Heart left ventricle (tissue), 13 donors: Measurements from ENCODE around the gene CCDC18.

Experiments
- POLR2A ChIP-seq, 2 donors: fragments of 450-650 bp; IDR thresholded peaks; one replicate each; pipeline ENCODE4 v1.6.1; 2017; ENCODE audit warnings: antibody characterized with exemption in 2 of 2, mild to moderate bottlenecking in 2 of 2, moderate library complexity in 2 of 2
- TF ChIP-seq, protein P1 (sequence below), 12 donors: fragments of 200-600 bp; sonication (generic) in 4 of 12; IDR thresholded peaks; one replicate each; pipeline versions ENCODE4 v1.5.0 to v1.8.0; 2018 to 2022; ENCODE audit warnings: antibody characterized with exemption in 12 of 12, mild to moderate bottlenecking in 5 of 12
- donor health status: ischemic (EF 13 %, LVEDD 7.1; RV severe dilation, severe dysfunction).
- donor health status: DM: no; HTN: yes; CAD: no.
- donor health status: DM: no; HTN: no; CAD: no.
- donor health status: ischemic (EF 25% LVEDD 6.9; RV normal size, moderate dysfunction).
- donor health status: ischemic (EF 25% LVEDD 5.7; RV mildly dilated, moderate dysfunction).
- donor health status: ischemic (EF 35%, LVEDD 5.7; RV mildly dilated, moderate dysfunction).
- donor health status: nonischemic (EF 11% LVEDD 7.7; RV severe dilation, severe dysfunction).
- donor health status: DM: yes; HTN: yes; CAD: no.
- donor health status: PGD.
- donor health status: ischemic (EF 29% LVEDD 5.4; RV normal size, mild dysfunction).
- donor health status: nonischemic (EF 23%, LVEDD 6.1; RV moderate dilation, normal function).

DNA sequence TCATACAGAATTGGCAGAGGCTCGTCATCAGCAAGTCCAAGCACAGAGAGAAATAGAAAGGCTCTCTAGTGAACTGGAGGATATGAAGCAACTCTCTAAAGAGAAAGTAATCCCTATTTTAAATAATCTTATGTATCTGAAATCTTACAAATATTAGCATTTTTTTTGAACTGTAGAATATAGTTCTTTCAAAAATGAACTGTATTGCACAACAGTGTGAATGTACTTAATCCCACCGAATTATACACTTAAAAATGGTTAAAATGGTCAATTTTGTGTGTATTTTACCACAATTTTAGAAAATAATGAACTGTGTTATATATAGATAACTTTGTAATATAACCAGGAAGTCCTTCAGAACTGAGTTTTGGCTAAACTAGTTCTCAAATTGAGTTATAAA lies 75.9 kb downstream of the CCDC18 start:
- TF ChIP-seq, protein P1, sequence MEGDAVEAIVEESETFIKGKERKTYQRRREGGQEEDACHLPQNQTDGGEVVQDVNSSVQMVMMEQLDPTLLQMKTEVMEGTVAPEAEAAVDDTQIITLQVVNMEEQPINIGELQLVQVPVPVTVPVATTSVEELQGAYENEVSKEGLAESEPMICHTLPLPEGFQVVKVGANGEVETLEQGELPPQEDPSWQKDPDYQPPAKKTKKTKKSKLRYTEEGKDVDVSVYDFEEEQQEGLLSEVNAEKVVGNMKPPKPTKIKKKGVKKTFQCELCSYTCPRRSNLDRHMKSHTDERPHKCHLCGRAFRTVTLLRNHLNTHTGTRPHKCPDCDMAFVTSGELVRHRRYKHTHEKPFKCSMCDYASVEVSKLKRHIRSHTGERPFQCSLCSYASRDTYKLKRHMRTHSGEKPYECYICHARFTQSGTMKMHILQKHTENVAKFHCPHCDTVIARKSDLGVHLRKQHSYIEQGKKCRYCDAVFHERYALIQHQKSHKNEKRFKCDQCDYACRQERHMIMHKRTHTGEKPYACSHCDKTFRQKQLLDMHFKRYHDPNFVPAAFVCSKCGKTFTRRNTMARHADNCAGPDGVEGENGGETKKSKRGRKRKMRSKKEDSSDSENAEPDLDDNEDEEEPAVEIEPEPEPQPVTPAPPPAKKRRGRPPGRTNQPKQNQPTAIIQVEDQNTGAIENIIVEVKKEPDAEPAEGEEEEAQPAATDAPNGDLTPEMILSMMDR (IDR thresholded peaks at IDR 0.05), result no peak
- TF ChIP-seq POLR2A (IDR thresholded peaks at IDR 0.05), result no peak
